ENCODE data around the gene SUPT20HL1.
"Not testable (repeated sequence)": the region's sequence is repeated elsewhere in the genome, so short reads cannot be mapped to it uniquely, and the experiment has no call there.

Gene SUPT20HL1

DNA sequence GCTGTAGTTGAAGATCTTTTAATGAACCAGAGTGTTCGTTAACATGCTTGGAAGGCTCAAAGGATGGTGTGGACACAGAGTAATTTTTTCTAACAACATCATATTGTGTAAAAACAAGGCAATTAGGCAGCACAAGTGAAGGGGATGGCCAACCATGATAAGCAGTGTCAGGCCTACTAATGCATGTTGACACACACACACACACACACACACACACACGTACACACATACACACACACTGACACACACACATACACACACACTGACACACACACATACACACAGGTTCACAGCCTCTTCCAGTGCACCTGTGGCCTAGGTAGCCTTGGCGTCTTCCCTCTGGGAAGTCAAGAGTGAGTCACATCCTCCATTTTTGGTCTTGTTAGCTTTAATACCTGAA, at the start of gene SUPT20HL1:
Gene SUPT20HL1, plus strand, starts transcription at position 368 of the 400 bp plus-strand sequence. CDS start 2,122 bp downstream, outside the sequence.
- no peak for DNase-seq

- not testable (repeated sequence) for DNase-seq
Measured at GRCh38 chrX:24310916-24311315, 49.5 kb upstream of the SUPT20HL1 start.

GRCh38 chrX:24311507-24312248, 48.8 kb upstream of the SUPT20HL1 start:
- DNase-seq, result not testable (repeated sequence)

DNA sequence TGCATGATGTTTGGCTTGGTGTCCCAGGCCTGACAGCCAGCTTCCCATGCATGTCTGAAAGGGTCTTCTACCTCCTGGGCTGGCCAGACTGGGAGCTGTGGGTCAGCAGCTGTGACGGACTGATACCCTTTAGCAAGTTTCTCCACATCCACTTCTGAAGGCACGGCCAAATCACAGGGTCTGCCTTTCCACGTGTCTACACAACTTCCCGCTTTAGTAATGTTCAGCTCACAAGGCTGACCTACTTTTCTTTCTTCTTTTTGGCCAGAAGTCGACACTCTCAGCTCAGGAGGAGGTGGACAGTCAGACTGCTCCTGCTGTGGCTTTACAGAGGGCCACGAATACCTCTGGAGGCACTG, 48.2 kb upstream of the SUPT20HL1 start:
- DNase-seq, result not testable (repeated sequence)

DNA sequence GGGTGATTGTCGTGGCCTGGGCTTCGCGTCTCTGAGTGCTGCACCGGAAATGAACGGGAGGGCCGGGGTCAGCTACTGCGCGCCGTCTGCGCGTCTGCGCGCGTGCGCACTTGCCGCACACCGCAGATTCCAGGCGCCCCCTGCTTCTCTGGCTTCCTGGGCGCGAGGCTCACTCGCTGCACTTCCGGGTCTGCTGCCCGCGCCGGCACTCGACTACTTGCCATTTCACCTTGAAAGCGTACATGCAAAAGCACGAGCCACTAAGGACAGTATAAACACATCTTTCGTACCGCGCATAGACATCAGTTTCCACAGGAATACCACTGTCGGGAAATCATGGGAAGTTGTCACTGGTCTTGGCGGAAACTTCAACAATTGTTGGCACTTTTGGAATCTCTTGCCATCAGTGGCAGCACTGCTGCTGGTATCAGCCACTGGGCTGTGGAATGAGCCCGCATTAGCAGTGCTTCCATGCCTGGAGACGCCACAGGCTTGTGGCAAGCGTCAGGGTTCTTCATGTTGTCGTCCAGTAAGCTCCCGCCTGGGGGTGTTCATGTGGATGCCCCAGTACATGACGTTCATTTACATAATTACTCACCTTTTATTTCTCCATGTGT, 46.3 kb upstream of the SUPT20HL1 start, which contains the start of gene SUPT20HL2:
Gene SUPT20HL2, minus strand, starts transcription at position 51 of the 617 bp plus-strand sequence. CDS start 754 bp downstream, outside the sequence.
- DNase-seq, result no peak

- DNase-seq, result no peak
Measured at GRCh38 chrX:24316111-24316510, 44.3 kb upstream of the SUPT20HL1 start.

DNA sequence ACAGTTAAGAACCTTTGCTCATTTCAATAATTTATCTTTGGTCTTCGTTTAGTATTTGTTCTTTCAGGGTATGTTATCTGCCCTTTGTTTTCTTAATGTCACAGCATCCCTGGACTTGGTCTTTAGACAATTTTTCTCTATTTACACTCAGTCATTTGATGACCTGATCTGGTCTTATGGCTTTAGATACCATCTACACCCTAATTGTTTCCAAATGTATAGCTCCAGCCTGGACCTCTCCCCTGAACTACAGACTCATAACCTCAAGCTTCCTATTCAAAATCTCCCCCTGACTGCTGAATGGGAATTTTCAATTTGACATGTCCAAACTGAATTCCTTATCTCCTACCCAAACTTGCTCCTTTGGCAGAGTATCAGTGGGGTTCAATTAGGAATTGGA, 42.9 kb upstream of the SUPT20HL1 start:
- no peak for DNase-seq

- no peak for DNase-seq
Measured at GRCh38 chrX:24321741-24322395, 38.6 kb upstream of the SUPT20HL1 start.

DNA sequence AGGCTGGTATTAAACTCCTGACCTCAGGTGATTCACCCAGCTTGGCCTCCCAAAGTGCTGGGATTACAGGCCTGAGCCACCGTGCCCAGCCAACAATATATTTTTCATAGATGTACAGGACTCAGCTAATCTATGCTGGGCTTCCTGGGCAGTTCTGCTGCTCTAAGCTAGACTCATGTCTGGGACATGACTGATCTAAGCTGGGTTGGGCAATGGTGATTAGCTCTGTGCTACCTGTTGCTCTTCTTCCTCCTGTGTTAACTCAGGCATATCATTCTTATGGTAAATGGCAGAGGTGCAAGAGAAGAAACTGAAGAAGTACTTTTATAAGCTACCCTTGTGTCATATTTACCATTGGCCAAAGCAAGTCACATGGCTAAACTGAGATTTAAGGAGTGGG, 35.2 kb upstream of the SUPT20HL1 start:
- no peak for DNase-seq

GRCh38 chrX:24332878-24333277, 27.6 kb upstream of the SUPT20HL1 start:
- DNase-seq, result no peak

GRCh38 chrX:24333371-24333770, 27.1 kb upstream of the SUPT20HL1 start:
- no peak for DNase-seq

DNA sequence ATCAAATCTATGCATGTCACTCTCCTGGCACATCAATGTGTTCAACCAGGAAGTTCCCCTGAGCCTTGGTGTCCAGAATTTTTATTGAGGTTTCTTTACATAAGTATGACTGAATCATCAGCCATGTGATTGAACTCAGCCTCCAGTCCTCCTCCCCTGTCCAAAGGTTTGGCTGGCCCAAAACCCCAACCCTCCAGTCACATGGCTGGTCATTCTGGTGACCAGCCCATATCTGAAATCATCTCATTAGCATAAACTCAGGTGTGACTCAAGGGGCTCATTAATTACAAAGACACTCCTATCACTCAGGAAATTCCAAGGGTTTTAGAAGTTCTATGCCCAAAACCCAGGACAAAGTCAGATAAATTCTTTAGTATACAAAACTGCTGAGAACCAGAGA, 26.0 kb upstream of the SUPT20HL1 start:
- DNase-seq, result no peak

GRCh38 chrX:24335871-24336270, 24.6 kb upstream of the SUPT20HL1 start:
- no peak for DNase-seq

DNA sequence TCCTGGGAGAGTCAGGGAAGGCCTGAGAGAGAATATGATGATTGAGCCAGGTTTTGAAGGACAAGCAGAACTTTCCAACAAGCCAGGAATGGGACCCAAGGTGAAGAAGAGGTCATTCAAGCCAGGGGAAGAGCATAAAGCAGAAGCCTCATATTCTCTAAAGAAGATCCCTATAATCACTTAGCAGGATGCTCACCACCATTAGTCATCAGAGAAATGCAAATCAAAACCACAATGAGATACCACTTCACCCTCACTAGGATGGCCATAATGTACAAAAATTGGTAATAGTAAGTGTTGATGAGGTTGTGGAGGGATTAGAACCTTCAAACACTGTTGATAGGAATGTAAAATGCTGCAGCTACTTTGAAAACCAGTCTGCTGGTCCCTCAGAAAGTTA, 20.5 kb upstream of the SUPT20HL1 start:
- no peak for DNase-seq

- DNase-seq, result no peak
Measured at GRCh38 chrX:24340501-24340900, 19.9 kb upstream of the SUPT20HL1 start.

DNA sequence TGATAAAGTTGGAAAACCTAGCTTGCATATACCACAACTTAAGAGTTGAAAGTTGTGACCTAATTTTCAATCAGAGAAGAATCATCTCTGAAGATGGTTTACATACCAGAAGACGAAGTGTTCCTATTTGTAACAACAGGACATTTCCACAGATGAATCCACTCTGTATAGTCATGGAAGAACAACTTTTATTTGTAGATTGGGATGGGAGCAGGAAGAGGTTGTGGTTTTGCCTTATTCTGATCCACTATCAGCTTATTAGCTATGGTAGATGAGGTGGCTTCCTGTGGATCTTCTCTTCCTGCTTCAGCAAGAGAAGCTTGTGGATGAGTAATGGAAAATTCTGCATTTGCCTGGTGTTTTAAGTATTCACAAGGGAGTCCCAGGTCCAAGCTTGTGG, 18.6 kb upstream of the SUPT20HL1 start:
- no peak for DNase-seq

DNA sequence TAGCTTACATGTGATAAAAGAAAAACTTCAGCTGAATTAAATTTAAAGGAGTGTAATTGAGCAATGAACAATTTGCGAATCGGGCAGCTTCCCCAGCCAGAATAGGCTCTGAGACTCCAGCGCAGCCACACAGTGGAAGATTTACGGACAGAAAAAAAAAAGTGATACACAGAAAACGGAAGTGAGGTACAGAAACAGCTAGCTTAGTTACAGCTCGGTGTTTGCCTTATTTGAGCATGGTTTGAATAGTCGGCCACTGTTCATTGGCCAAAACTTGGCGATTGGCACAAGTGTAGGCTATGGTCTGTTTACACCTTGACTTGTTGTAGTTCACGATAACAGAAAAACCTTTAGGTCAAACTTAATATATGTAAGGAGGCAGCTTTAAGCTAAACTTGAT, 16.7 kb upstream of the SUPT20HL1 start:
- no peak for DNase-seq

DNA sequence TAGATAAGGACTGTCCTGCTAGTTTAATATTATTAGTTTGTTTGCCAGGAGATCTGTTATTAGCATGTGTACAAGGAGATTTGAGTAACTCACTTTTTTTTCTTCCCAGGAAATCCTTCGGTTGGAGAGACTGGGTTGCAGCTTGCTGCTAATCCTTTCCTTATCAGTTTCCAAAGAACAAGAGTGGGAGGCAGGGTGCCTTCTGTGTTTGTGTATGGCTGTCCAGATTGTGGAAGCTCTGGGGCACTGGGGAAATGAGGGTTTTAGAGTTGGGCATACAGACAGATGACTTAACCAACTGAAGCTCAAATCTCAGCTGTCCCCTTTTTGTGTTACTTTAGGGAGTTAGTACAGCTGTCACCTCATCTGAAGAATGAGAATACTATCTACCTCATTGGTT, 12.6 kb upstream of the SUPT20HL1 start:
- DNase-seq, result no peak

GRCh38 chrX:24350217-24350616, 10.2 kb upstream of the SUPT20HL1 start:
- DNase-seq, result no peak

DNA sequence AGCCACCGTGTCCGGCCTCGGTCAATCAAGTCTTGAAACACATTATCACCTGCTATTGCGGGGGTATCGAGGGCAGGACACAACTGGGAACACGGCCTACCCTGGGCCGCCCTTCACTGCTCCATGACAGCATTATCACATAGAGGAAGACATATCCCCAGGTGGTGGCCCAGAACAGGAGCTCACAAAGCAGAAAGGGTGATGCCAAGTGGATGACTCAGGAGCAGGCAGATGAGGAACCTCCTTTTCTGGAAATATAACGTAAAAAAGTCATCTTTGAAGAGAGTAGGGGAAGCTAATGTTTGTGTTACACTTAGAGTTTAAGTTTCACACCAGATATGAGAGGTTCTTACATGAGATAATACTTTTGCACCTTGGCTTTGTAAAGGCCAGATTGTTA, 5.3 kb upstream of the SUPT20HL1 start:
- no peak for DNase-seq

DNA sequence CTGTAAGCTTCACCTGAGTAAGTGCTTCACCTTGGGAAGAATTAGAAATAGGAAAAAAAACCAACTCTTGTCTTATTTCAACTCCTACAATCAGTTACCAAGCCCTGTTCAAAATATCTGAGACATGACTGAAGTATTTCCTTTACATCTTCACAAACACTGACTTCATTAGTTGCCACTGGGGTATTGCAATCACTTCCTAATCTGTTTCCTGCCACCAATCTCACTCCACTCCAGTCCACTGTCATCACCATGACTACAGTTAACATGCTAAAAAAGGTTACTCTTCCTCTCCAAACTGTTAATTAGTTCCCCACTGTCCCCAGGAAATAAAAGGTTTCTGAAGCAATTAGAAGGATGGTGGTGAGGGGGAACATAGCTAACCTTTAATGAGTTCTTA, 3.3 kb upstream of the SUPT20HL1 start:
- DNase-seq, result no peak

- DNase-seq, result not testable (repeated sequence)
Measured at GRCh38 chrX:24362089-24362745, 1.8 kb downstream of the SUPT20HL1 start.

DNA sequence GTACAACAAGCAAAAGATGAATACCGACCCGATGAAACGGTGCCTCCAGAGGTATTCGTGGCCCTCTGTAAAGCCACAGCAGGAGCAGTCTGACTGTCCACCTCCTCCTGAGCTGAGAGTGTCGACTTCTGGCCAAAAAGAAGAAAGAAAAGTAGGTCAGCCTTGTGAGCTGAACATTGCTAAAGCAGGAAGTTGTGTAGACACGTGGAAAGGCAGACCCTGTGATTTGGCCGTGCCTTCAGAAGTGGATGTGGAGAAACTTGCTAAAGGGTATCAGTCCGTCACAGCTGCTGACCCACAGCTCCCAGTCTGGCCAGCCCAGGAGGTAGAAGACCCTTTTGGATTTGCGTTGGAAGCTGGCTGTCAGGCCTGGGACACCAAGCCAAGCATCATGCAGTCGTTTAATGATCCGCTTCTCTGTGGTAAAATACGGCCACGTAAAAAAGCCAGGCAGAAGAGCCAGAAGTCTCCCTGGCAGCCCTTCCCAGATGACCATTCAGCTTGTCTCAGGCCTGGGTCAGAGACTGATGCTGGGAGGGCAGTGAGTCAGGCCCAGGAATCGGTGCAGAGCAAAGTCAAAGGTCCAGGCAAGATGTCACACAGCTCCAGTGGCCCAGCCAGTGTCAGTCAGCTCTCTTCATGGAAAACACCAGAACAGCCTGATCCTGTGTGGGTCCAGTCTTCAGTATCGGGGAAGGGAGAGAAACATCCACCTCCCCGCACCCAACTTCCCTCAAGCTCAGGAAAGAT, 3.2 kb downstream of the SUPT20HL1 start:
- DNase-seq, result not testable (repeated sequence)

Data from activated effector memory CD4-positive, alpha-beta T cell treated with Interleukin-2 at 50 U/mL for 16 hours (primary cell).